OCI-LY7 (cell line): ENCODE data around the gene NAGPA.

Source experiments
- CTCF ChIP-seq: fragments of 200-600 bp; sonication (generic); conservative IDR thresholded peaks from 2 replicates; pipeline ENCODE4 v1.5.1; 2014; ENCODE audit warnings: mild to moderate bottlenecking, antibody characterized with exemption, low read length, moderate library complexity, mixed read lengths
- EZH2phosphoT487 ChIP-seq: fragments of 200-600 bp; sonication (generic); IDR thresholded peaks from 2 replicates; pipeline ENCODE4 v1.6.1; 2018; ENCODE audit warnings: low read depth, borderline replicate concordance, mild to moderate bottlenecking, mixed run types, antibody characterized with exemption, low read length, moderate library complexity, mixed read lengths

- no peak for TF ChIP-seq CTCF
- TF ChIP-seq EZH2phosphoT487: no peak
Measured at GRCh38 chr16:4990415-4990814, 43.3 kb downstream of the NAGPA start.
